Measurements from ENCODE around the gene TMEM50A.
"Not testable (repeated sequence)": the region's sequence is repeated elsewhere in the genome, so short reads cannot be mapped to it uniquely, and the experiment has no call there.

TMEM50A gene

DNA sequence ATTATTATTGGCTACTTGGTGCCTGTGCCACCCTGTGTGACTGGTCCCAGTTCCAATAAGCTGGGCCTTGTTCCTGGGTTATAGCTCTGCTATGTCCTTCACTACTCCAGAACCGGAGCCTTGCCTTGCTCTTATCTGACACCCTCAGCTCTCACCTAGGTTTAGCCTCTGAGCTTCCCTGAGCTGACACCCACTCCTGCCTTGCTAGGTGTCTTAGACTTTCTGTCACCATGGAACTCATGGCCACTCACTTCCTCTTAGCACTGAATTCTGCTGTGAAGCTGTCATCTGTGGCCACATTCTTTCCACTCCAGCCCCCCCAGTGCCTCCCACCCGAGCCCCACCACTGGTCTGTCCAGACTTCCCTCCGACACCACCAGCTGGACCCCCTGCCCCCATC, 51.6 kb downstream of the TMEM50A start:
- DNase-seq: not testable (repeated sequence)

DNA sequence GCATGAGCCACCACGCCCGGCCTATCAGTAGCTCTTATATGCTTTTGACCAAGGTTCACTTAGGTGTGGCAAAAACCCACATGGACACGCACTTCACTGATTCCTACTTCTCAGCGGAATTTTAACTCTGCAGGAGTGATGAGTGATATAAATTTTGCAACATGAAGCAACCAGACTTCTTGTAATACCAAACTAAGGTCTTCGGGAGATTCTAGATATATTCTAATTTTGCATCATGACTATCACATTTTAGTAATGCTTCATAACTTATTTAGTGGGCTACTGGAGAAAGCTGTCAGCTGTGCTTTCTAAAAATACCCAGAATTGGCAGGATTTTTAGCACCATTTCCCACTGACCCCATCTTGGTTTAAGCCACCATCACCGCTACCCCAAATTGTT, 54.7 kb downstream of the TMEM50A start:
- DNase-seq: no peak

DNA sequence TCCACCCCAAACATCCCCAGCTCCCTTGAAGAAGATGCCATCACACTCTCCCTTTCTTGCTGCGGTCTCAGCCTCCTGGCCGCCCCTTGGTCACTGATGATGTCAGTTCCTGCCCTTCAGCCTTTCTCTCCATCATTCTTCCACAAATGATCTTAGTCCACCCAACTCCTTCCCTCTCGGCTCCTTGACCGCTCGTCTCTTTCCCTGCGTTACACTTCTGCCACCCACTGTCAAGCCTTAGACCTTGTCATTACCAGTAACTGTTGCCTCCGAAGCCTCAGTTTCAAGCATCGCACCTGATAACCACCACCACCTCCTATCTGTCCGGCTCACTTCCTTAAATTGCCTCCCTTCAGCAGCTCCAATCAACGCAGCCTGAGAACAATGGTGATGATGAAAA, 59.4 kb downstream of the TMEM50A start:
- DNase-seq: not testable (repeated sequence)

DNA sequence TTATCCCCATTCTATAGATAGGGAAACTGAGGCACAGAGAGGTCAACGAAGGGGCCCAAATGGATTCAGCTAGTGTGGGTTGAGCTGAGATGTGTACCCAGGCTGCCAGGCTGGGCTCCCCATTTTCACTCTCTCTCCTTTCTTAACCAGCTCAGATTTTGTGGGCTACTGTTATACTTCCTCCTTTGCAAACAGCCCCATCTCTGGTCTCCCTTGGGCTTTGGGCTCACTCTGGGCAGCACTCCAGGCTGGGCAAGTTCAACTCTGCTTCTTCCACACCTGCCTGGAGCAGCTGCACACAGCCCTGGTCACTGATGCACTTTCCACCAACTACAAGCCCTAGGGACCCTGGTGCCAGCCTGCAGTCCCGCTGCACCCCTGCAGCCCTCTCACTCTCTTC, 59.9 kb downstream of the TMEM50A start:
- DNase-seq: not testable (repeated sequence)

DNA sequence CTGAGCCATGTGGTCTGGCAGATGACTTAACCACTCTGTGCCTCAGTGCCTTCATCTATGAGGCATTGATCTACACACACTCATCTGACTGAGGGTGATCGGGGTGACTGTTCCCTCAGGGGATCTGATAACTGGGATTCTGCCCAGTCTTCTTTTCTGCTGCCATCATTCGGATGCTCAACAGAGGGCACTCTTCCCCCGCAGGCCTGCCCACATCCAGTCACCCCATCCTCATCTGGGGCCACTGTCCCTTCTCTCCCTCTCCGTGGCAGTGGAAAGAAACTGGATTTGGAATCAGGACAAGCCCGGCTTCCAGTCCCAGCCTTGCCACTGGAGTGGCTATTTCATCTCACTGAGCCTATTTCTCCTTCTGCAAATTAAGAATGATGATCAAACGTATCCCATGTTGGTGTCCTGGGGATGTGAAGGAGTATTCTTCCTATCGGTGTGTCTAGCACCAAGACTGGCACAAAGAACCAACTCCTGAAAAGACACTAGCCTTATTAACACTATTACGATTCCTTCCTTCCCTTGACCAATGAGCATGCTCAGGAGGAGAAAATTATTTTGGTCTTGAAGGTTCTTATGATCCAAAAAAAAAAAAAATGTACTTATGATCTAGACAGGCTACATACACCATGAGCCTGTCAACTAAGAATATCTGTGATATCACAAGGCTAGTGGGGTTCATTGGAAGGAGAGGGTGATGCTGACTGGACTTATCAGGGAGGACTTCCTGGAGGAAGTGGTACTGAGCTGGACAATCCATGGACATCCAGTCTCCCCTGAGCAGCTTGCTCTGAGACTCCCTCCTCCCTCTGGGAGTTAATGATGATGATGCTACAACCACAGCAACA, 65.0 kb downstream of the TMEM50A start:
- DNase-seq: peak; percentile 3

DNA sequence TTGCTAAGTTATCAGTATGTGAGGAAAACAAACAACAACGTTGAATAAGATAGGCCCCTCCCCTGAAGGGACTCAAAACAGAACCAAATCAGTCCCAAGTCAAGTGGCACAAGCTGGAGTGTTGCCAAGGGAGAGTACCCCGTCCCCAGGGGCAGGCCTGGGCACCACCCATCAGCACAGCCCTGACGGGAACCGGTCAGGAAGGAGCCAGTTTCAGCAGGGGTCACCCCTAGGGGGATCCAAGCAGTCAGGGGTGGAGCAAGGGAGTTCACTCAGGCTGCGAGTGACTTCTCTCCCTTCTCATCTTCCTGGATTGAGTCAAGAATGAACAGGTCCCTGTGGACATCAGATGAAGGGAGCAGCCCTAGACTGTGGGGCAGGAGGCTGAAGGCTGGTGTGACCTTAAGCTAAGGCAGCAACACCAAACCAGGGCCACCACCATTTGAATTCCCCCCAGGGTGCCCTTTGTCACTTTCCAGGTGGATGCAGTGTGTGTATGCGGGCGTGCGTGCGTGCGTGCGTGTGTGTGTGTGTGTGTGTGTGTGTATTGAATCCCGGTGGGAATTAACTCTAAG, 67.7 kb downstream of the TMEM50A start:
- DNase-seq: not testable (repeated sequence)

DNA sequence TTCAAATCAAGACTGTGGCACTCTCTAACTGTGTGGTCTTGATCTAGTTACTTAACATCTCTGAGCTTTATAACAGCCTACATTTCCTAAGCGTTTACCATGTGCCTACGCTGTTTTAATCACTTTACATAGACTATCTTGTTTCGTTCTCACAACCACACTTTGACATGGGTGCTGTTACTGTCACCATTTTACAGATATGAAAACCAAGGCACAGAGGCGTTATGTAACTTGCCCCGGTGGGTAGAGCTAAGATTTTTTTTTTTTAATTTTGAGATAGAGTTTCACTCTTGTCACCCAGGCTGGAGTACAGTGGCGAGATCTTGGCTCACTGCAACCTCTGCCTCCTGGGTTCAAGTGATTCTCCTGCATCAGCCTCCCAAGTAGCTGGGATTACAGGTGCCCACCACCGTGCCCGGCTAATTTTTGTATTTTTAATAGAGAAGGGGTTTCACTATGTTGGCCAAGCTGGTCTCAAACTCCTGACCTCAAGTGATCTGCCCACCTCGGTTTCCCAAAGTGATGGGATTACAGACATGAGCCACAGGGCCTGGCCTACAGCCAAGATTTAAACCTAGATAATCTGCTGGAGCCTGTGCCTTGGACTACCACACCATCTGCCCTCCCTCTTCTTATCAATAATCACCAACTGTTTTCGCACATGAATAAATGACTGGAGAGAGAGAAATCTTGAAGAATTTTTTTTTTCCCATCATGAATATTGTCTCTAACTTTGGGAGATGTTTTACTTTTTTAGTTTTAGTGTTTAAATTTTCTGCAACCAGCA, 71.7 kb downstream of the TMEM50A start:
- DNase-seq: not testable (repeated sequence)
